B cell (primary cell): Measurements from ENCODE around the gene GOLGA1. TPM values are rescaled to one million over a fixed set of nuclear protein-coding genes. Genes with fewer than 3 reads are reported as not detected.

Experiments
- ATAC-seq: fragments of 200-7000 bp; cut with Tn5 transposase; one replicate; pipeline ENCODE4 v1.10.0; 2021; ENCODE audit warnings: low read depth, mild to moderate bottlenecking, moderate number of reproducible peaks, moderate library complexity
- CTCF ChIA-PET: fragments of 350-600 bp; sonication (Branson Sonifier 250); formaldehyde crosslinking; loops from one replicate; lab custom pipeline; 2021; ENCODE audit warnings: antibody characterized with exemption, inconsistent platforms; lab: Charles Lee
- POLR2A ChIA-PET: fragments of 350-600 bp; sonication (Branson Sonifier 250); formaldehyde crosslinking; loops from one replicate; lab custom pipeline; 2021; ENCODE audit warnings: antibody characterized with exemption; lab: Charles Lee
- DNase-seq: peaks from one replicate; pipeline ENCODE4 v3.0.0; 2013
- H2AFZ ChIP-seq: 2 replicates; pipeline ENCODE4 v1.6.1; 2012; ENCODE audit warnings: mild to moderate bottlenecking, low read depth, low read length; ENCODE audit not compliant: insufficient read depth, poor library complexity, severe bottlenecking
- H3K27ac ChIP-seq, 2 donors: 1 replicate in 1 of 2; 2 replicates in 1 of 2; pipeline ENCODE4 v1.5.1; 2012 to 2013; ENCODE audit warnings: low read length in 2 of 2, mild to moderate bottlenecking in 2 of 2, moderate library complexity in 1 of 2
- H3K27me3 ChIP-seq, 4 experiments: fragments of 200-600 bp in 1 of 4; sonication (generic) in 1 of 4; replicated peaks in 1 of 4; 1 replicate in 2 of 4; 2 replicates in 2 of 4; pipeline versions ENCODE4 v1.6.1 to v1.7.0; 2013 to 2016; ENCODE audit warnings: low read length in 3 of 4, mild to moderate bottlenecking in 2 of 4, mixed read lengths in 1 of 4, moderate library complexity in 1 of 4; ENCODE audit not compliant: insufficient read depth in 4 of 4, control insufficient read depth in 3 of 4; ENCODE audit errors: control extremely low read depth in 1 of 4
- H3K36me3 ChIP-seq, 2 experiments: replicated peaks in 1 of 2; 1 replicate in 1 of 2; 2 replicates in 1 of 2; pipeline versions ENCODE4 v1.6.1 to v1.7.1; 2013; ENCODE audit warnings: low read length in 1 of 2; ENCODE audit not compliant: insufficient read depth in 2 of 2, control insufficient read depth in 1 of 2; ENCODE audit errors: control extremely low read depth in 1 of 2, extremely low read depth in 1 of 2
- H3K4me1 ChIP-seq, 2 donors: fragments of 200-600 bp in 1 of 2; sonication (generic) in 1 of 2; 1 replicate in 1 of 2; 2 replicates in 1 of 2; pipeline versions ENCODE4 v1.5.1 to v1.6.1; 2013 to 2017; ENCODE audit warnings: low read length in 2 of 2; ENCODE audit not compliant: control insufficient read depth in 2 of 2, insufficient read depth in 2 of 2
- H3K4me2 ChIP-seq: replicated peaks from 2 replicates; pipeline ENCODE3; 2012; ENCODE audit warnings: mild to moderate bottlenecking, low read depth, low read length; ENCODE audit not compliant: poor library complexity, severe bottlenecking
- H3K4me3 ChIP-seq, 5 experiments: fragments of 200-600 bp in 1 of 5; sonication (generic) in 1 of 5; 1 replicate in 3 of 5; 2 replicates in 2 of 5; pipeline versions ENCODE4 v1.5.1 to v1.7.0; 2011 to 2016; ENCODE audit warnings: low read length in 4 of 5, mild to moderate bottlenecking in 4 of 5, low read depth in 2 of 5, control low read depth in 1 of 5, moderate library complexity in 1 of 5; ENCODE audit not compliant: insufficient read depth in 1 of 5; ENCODE audit errors: control extremely low read depth in 1 of 5, extremely low read depth in 1 of 5
- H3K79me2 ChIP-seq: fragments of 200-600 bp; sonication (generic); one replicate; pipeline ENCODE4 v1.6.0; 2016; ENCODE audit warnings: low read length; ENCODE audit not compliant: control insufficient read depth, insufficient read depth
- H3K9ac ChIP-seq: fragments of 200-600 bp; sonication (generic); 2 replicates; pipeline ENCODE4 v1.6.1; 2017; ENCODE audit warnings: mild to moderate bottlenecking, low read length, moderate library complexity
- H3K9me3 ChIP-seq, 3 donors: one replicate each; pipeline versions ENCODE4 v1.6.1 to v1.7.1; 2013; ENCODE audit warnings: low read length in 2 of 3; ENCODE audit not compliant: control insufficient read depth in 2 of 3, insufficient read depth in 1 of 3; ENCODE audit errors: control extremely low read depth in 1 of 3
- H4K20me1 ChIP-seq: 2 replicates; pipeline ENCODE4 v1.6.0; 2012; ENCODE audit warnings: mild to moderate bottlenecking, low read length; ENCODE audit not compliant: insufficient read depth, control insufficient read depth, poor library complexity, severe bottlenecking
- H3K27ac Mint-ChIP-seq: one replicate; pipeline ENCODE4 v1.8.0; 2021; ENCODE audit warnings: mixed read lengths
- H3K27me3 Mint-ChIP-seq: one replicate; pipeline ENCODE4 v1.8.0; 2021; ENCODE audit warnings: mixed read lengths
- H3K4me1 Mint-ChIP-seq: one replicate; pipeline ENCODE4 v1.8.0; 2021; ENCODE audit warnings: mixed read lengths
- H3K4me3 Mint-ChIP-seq: one replicate; pipeline ENCODE4 v1.8.0; 2021; ENCODE audit warnings: mixed read lengths
- H3K9me3 Mint-ChIP-seq: one replicate; pipeline ENCODE4 v1.8.0; 2022; ENCODE audit warnings: mixed read lengths; ENCODE audit not compliant: insufficient read depth
- EZH2 ChIP-seq: IDR thresholded peaks from 2 replicates; pipeline ENCODE4 v1.6.1; 2012; ENCODE audit warnings: borderline replicate concordance, low read depth, mild to moderate bottlenecking, moderate library complexity, low read length; ENCODE audit not compliant: insufficient read depth, poor library complexity, severe bottlenecking
- WGBS: methylation state at CpG from one replicate; pipeline ENCODE4 v1.1.5; 2013; ENCODE audit warnings: missing lambda C conversion rate; ENCODE audit not compliant: insufficient coverage; 5-methylcytosine and 5-hydroxymethylcytosine counted together
- intact Hi-C: fragments of 100-400 bp; cut with micrococcal nuclease; formaldehyde crosslinking; loops from one replicate; pipeline ENCODE4 v1.10.0; 2022
- polyA plus RNA-seq: library from polyadenylated mRNA; depleted of rRNA; stranded (reverse); fragments of >200 nt; gene quantifications from 2 replicates; pipeline ENCODE4 v1.2.3, GENCODE V29; 2012
- total RNA-seq, 2 donors: library from RNA; stranded (reverse); fragments of 120-200 nt in 1 of 2; gene quantifications; 1 replicate in 1 of 2; 2 replicates in 1 of 2; pipeline versions ENCODE4 v1.2.3 to v1.2.4, GENCODE V29; 2013 to 2022
- TF ChIP-seq, protein P1 (sequence below): fragments of 200-600 bp; IDR thresholded peaks from one replicate; pipeline ENCODE4 v1.8.0; 2022; ENCODE audit warnings: antibody characterized with exemption, mild to moderate bottlenecking

GOLGA1 gene
- total and polyA plus RNA-seq, 2 donors (not counting 1 experiment from before 2014, with no cell fraction given), result 13.4 to 26.2 TPM

- H3K27ac ChIP-seq, result peak overlapping the region in 1 of 2 donors; percentile 14
- H4K20me1 ChIP-seq, result peaks cover 32% of the 10 kb centered on the region
- TF ChIP-seq, protein P1, sequence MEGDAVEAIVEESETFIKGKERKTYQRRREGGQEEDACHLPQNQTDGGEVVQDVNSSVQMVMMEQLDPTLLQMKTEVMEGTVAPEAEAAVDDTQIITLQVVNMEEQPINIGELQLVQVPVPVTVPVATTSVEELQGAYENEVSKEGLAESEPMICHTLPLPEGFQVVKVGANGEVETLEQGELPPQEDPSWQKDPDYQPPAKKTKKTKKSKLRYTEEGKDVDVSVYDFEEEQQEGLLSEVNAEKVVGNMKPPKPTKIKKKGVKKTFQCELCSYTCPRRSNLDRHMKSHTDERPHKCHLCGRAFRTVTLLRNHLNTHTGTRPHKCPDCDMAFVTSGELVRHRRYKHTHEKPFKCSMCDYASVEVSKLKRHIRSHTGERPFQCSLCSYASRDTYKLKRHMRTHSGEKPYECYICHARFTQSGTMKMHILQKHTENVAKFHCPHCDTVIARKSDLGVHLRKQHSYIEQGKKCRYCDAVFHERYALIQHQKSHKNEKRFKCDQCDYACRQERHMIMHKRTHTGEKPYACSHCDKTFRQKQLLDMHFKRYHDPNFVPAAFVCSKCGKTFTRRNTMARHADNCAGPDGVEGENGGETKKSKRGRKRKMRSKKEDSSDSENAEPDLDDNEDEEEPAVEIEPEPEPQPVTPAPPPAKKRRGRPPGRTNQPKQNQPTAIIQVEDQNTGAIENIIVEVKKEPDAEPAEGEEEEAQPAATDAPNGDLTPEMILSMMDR, result no peak
- TF ChIP-seq EZH2, result no peak
- Mint-ChIP-seq H3K4me1 (peaks cover 39% of the 10 kb centered on the region), H3K27ac (peak overlapping the region; percentile 62), H3K9me3 (no peaks in the 10 kb centered on the region), H3K27me3 (no peaks in the 10 kb centered on the region), H3K4me3 (peak overlapping the region; percentile 71)
- H3K9ac ChIP-seq, result no peak overlapping the region
- ChIA-PET POLR2A (interaction anchor here (2.8 kb wide), 1 partner anchor 9 kb away, joined by 26 read pairs; no protein-coding TSS in a partner anchor), CTCF (interaction anchor here (6.5 to 7.9 kb wide), 2 partner anchors 11 to 89 kb away, joined by 51 to 61 read pairs; partner anchors contain the start of genes NR6A1, OLFML2A and WDR38)
- H3K4me1 ChIP-seq, result peaks cover 25 to 42% of the 10 kb centered on the region in 2 donors
- no peak overlapping the region for H3K4me2 ChIP-seq
- intact Hi-C loops, result loop anchor here (5.0 to 10.0 kb wide), 4 partner anchors 339 to 1941 kb away; partner anchors contain the start of genes HSPA5, PSMB7, RABEPK and ZBTB43
- WGBS, result 58% methylated on average over 6 of the region's 7 CpGs
- no peaks in the 10 kb centered on the region for H3K9me3 ChIP-seq
- ATAC-seq (no peak), DNase-seq (peak; percentile 35)
- H3K79me2 ChIP-seq, result peaks cover 12% of the 10 kb centered on the region
- no peak overlapping the region for H3K4me3 ChIP-seq
- H3K27me3 ChIP-seq, result no peaks in the 10 kb centered on the region
- peak overlapping the region; percentile 24 for H2AFZ ChIP-seq
- H3K36me3 ChIP-seq, result peaks cover 0 to 27% of the 10 kb centered on the region in 2 experiments
Observed at GRCh38 chr9:124863371-124863871, 77.5 kb downstream of the GOLGA1 start.
